K562 (cell line): ENCODE data around the gene MRPL28. TPM values are rescaled to one million over a fixed set of nuclear protein-coding genes. Genes with fewer than 3 reads are reported as not detected.

Experiments used
- ATAC-seq: fragments of 200-7000 bp; cut with Tn5 transposase; 3 replicates; pipeline ENCODE4 v1.9.1; 2020; ENCODE audit warnings: moderate library complexity
- BruUV-seq: library from RNA; stranded (reverse); fragments of 400-500 nt; replicated peaks from 2 replicates; lab custom pipeline; 2021; lab: Mats Ljungman, UMichigan
- CTCF ChIA-PET: fragments of 300-600 bp; formaldehyde crosslinking; extraction: SDS; loops from one replicate; lab custom pipeline; 2021; ENCODE audit warnings: low intra/inter-chr PET ratio; lab: Yijun Ruan, JAX
- POLR2A ChIA-PET: fragments of 300-600, 350-650 bp; sonication (Branson Sonifier 250); formaldehyde crosslinking; extraction: SDS; loops from one replicate; lab custom pipeline; 2021; ENCODE audit warnings: antibody characterized with exemption, inconsistent platforms; lab: Yijun Ruan, JAX
- DNase-seq, 4 experiments: peaks; one replicate each; pipeline versions ENCODE4 v3.0.0 to v3.0.0-alpha.2; 2011 to 2018; ENCODE audit warnings: low spot score in 3 of 4, mixed read lengths in 3 of 4; ENCODE audit errors: extremely low read depth in 1 of 4
- FAIRE-seq: peaks from 2 replicates; lab custom pipeline; 2011; peaks lifted over from hg19 to GRCh38; lab: Jason Lieb, UNC
- H2AFZ ChIP-seq: 2 replicates; pipeline ENCODE4 v1.6.0; 2011; ENCODE audit warnings: low read depth, low read length, control low read depth, inconsistent platforms
- H3K27ac ChIP-seq: fragments of 200-600 bp; 3 replicates; pipeline ENCODE4 v1.8.0; 2011; ENCODE audit warnings: low read depth, mild to moderate bottlenecking, control low read depth, inconsistent platforms, low read length, moderate library complexity, mixed read lengths; ENCODE audit errors: extremely low read depth
- H3K27me3 ChIP-seq, 2 experiments: fragments of 300-600 bp in 1 of 2; 2 replicates in 1 of 2; 3 replicates in 1 of 2; pipeline versions ENCODE4 v1.6.0 to v1.8.0; 2011; ENCODE audit warnings: inconsistent platforms in 2 of 2, low read length in 2 of 2, mild to moderate bottlenecking in 1 of 2, mixed read lengths in 1 of 2, moderate library complexity in 1 of 2; ENCODE audit not compliant: control insufficient read depth in 2 of 2, insufficient read depth in 2 of 2
- H3K36me3 ChIP-seq: fragments of 300-600 bp; 3 replicates; pipeline ENCODE4 v1.8.0; 2011; ENCODE audit warnings: mild to moderate bottlenecking, low read length, inconsistent platforms; ENCODE audit not compliant: control insufficient read depth, insufficient read depth
- H3K4me1 ChIP-seq, 2 experiments: fragments of 200-600 bp in 1 of 2; replicated peaks in 1 of 2; 2 replicates in 1 of 2; 3 replicates in 1 of 2; pipeline versions ENCODE4 v1.5.1 to v1.8.0; 2011; ENCODE audit warnings: inconsistent platforms in 2 of 2, low read length in 2 of 2, mild to moderate bottlenecking in 1 of 2, mixed read lengths in 1 of 2, moderate library complexity in 1 of 2; ENCODE audit not compliant: control insufficient read depth in 2 of 2, insufficient read depth in 2 of 2
- H3K4me2 ChIP-seq: 2 replicates; pipeline ENCODE4 v1.6.1; 2011; ENCODE audit warnings: low read length, control low read depth, inconsistent platforms, mixed read lengths; ENCODE audit not compliant: insufficient read depth
- H3K4me3 ChIP-seq: fragments of 200-600 bp; sonication (generic), shearing (Covaris generic); 2 replicates; pipeline ENCODE4 v1.5.1; 2016; ENCODE audit warnings: control low read depth, inconsistent platforms
- H3K79me2 ChIP-seq: fragments of 200-600 bp; 3 replicates; pipeline ENCODE4 v1.8.0; 2011; ENCODE audit warnings: low read length, inconsistent platforms; ENCODE audit not compliant: control insufficient read depth, insufficient read depth
- H3K9ac ChIP-seq, 2 experiments: 2 replicates each; pipeline versions ENCODE4 v1.6.0 to v1.6.1; 2011; ENCODE audit warnings: low read depth in 2 of 2, low read length in 2 of 2, control low read depth in 1 of 2, inconsistent platforms in 1 of 2, mild to moderate bottlenecking in 1 of 2, mixed read lengths in 1 of 2; ENCODE audit not compliant: insufficient read depth in 1 of 2
- H3K9me1 ChIP-seq: one replicate; pipeline ENCODE4 v1.6.0; 2011; ENCODE audit warnings: inconsistent platforms, mild to moderate bottlenecking, low read length, moderate library complexity; ENCODE audit not compliant: control insufficient read depth, insufficient read depth
- H3K9me3 ChIP-seq: replicated peaks from 2 replicates; pipeline ENCODE4 v1.5.1; 2011; ENCODE audit warnings: low read depth, low read length, inconsistent platforms; ENCODE audit not compliant: control insufficient read depth, insufficient read depth
- H4K20me1 ChIP-seq: replicated peaks from 2 replicates; pipeline ENCODE4 v1.6.1; 2011; ENCODE audit warnings: low read length, inconsistent platforms, mixed read lengths; ENCODE audit not compliant: control insufficient read depth, insufficient read depth
- ATF1 ChIP-seq, 2 experiments: fragments of 450-650 bp in 1 of 2; IDR thresholded peaks; 2 replicates each; pipeline ENCODE4 v1.6.1; 2016; ENCODE audit warnings: missing compliant biosample characterization in 1 of 2, missing genetic modification characterization in 1 of 2
- BRCA1 ChIP-seq, 2 experiments: fragments of 450-650 bp in 1 of 2; sonication (generic) in 1 of 2; formaldehyde crosslinking in 1 of 2; IDR thresholded peaks; 2 replicates each; pipeline versions ENCODE4 v1.5.0 to v1.6.1; 2017 to 2020; ENCODE audit warnings: mild to moderate bottlenecking in 1 of 2, missing genetic modification reagents in 1 of 2
- CBX1 ChIP-seq: sonication (generic); IDR thresholded peaks from 2 replicates; pipeline ENCODE4 v1.6.1; 2016; ENCODE audit warnings: antibody characterized with exemption, low read depth, mild to moderate bottlenecking
- MLLT1 ChIP-seq, 2 experiments: fragments of 450-650 bp; IDR thresholded peaks; 2 replicates each; pipeline ENCODE4 v1.6.1; 2016
- NR2F6 ChIP-seq: fragments of 450-650 bp; formaldehyde crosslinking; IDR thresholded peaks from 2 replicates; pipeline ENCODE4 v1.4.0; 2020; ENCODE audit warnings: mild to moderate bottlenecking
- POLR3G ChIP-seq: IDR thresholded peaks from 2 replicates; pipeline ENCODE4 v1.6.1; 2011; ENCODE audit not compliant: insufficient read length, insufficient replicate concordance; ENCODE audit errors: extremely low read depth
- SMAD1 ChIP-seq: fragments of 150-350 bp; IDR thresholded peaks from 2 replicates; pipeline ENCODE4 v1.6.1; 2014; ENCODE audit warnings: low read length, low read depth; ENCODE audit not compliant: partially characterized antibody
- ZBTB1 ChIP-seq: sonication (generic); formaldehyde crosslinking; IDR thresholded peaks from 2 replicates; pipeline ENCODE4 v1.8.1; 2023; ENCODE audit warnings: missing genetic modification reagents, low read depth, mild to moderate bottlenecking, borderline replicate concordance
- WGBS: fragments of 100-300 bp; shearing (Covaris generic); methylation state at CpG from one replicate; pipeline ENCODE4 v1.1.6; 2016; ENCODE audit warnings: low coverage, mixed read lengths; ENCODE audit not compliant: insufficient coverage; ENCODE audit errors: missing lambda C conversion rate; 5-methylcytosine and 5-hydroxymethylcytosine counted together
- in situ Hi-C: fragments of 300-500 bp; cut with MboI; formaldehyde crosslinking; loops from 4 replicates; pipeline ENCODE4 v1.15.0; 2018; ENCODE audit warnings: inconsistent platforms, mixed read lengths
- intact Hi-C: fragments of 100-400 bp; cut with micrococcal nuclease; formaldehyde crosslinking; loops from 2 replicates; pipeline ENCODE4 v1.14.2; 2022
- polyA plus RNA-seq, 8 experiments: library from polyadenylated mRNA; depleted of rRNA in 4 of 8; stranded (reverse) in 5 of 8; unstranded in 3 of 8; fragments of >200 nt; fragmentation: Nextera tagmentation in 2 of 8; fragmentation: Illumina TruSeq in 1 of 8; extraction: Ambion mirVana in 2 of 8; extraction: Trizol in 1 of 8; gene quantifications; 2 replicates each; pipeline versions ENCODE4 v1.2.1 to v1.2.3, GENCODE V29; 2011 to 2014; ENCODE audit warnings: inconsistent platforms in 1 of 8, missing spikeins in 1 of 8
- total RNA-seq, 7 experiments: library from RNA; depleted of rRNA in 6 of 7; stranded (reverse); fragments of >200 nt in 6 of 7; fragmentation: Illumina TruSeq in 2 of 7; extraction: Trizol in 2 of 7; gene quantifications; 2 replicates each; pipeline versions ENCODE4 v1.2.1 to v1.2.3, GENCODE V29; 2011 to 2021; ENCODE audit warnings: low replicate concordance in 1 of 7
- TF ChIP-seq, protein P1 (sequence below): fragments of 250-450 bp; sonication (Bioruptor Pico); IDR thresholded peaks from 2 replicates; pipeline ENCODE4 v1.5.1; 2021; ENCODE audit warnings: mild to moderate bottlenecking
- TF ChIP-seq, protein P2 (sequence below), 2 experiments: fragments of 200-800 bp in 1 of 2; sonication (Bioruptor generic) in 1 of 2; sonication (generic) in 1 of 2; formaldehyde crosslinking in 1 of 2; IDR thresholded peaks in 1 of 2; conservative IDR thresholded peaks in 1 of 2; 2 replicates each; pipeline versions ENCODE4 v1.5.0 to v1.6.1; 2016 to 2020; ENCODE audit warnings: missing compliant biosample characterization in 1 of 2, missing genetic modification characterization in 1 of 2, missing genetic modification reagents in 1 of 2
- TF ChIP-seq, protein P3 (sequence below): fragments of 250-450 bp; sonication (Bioruptor Pico); IDR thresholded peaks from 2 replicates; pipeline ENCODE4 v1.9.0; 2021; ENCODE audit warnings: mild to moderate bottlenecking, inconsistent platforms

Gene MRPL28
- total and polyA plus RNA-seq, 9 of the 15 experiments (the other 6 are each of a cell fraction or from before 2014, with no cell fraction given): 2.5 to 323 (median 175) TPM

DNA sequence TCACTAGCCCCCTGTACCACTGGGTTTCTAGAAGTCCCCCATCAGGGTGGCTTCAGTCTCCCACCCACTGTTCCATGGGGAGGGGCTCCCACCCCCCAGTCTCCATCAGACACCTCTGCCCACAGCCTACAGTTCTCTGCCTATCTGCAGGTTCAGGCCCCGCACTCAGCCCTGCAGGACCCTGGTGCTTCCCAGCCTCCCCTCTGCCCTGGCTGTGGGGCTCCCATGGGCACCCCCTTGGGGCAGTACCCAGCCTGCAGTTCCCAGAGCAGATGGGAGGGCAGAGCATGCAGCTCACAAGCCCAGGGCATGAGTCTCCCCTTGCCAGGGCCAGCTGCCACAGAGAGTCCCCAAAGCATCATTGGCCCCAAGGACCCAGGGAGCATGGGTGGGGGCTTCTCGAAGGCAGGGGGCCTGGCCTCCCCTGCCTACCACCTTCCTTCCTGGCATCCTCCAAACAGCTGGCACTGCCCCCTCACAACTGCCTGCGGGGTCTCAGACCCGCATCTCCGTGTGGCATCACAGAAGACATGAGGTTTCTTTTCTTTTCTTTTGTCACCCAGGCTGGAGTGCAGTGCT lies 2.8 kb upstream of the MRPL28 start:
- intact Hi-C loops: no loop called here
- TF ChIP-seq POLR3G (no peak), ATF1 (CRISPR knock-in tag; IDR thresholded peaks at IDR 0.05) (no peak), ATF1 (tag; IDR thresholded peaks at IDR 0.05) (no peak), ZBTB1 (CRISPR knock-in tag) (no peak), BRCA1 (IDR thresholded peaks at IDR 0.05) (no peak), BRCA1 (CRISPR knock-in tag; IDR thresholded peaks at IDR 0.05) (no peak), MLLT1 (IDR thresholded peaks at IDR 0.05) (no peak), SMAD1 (no peak), NR2F6 (CRISPR knock-in tag) (no peak), CBX1 (no peak)
- TF ChIP-seq, protein P1, sequence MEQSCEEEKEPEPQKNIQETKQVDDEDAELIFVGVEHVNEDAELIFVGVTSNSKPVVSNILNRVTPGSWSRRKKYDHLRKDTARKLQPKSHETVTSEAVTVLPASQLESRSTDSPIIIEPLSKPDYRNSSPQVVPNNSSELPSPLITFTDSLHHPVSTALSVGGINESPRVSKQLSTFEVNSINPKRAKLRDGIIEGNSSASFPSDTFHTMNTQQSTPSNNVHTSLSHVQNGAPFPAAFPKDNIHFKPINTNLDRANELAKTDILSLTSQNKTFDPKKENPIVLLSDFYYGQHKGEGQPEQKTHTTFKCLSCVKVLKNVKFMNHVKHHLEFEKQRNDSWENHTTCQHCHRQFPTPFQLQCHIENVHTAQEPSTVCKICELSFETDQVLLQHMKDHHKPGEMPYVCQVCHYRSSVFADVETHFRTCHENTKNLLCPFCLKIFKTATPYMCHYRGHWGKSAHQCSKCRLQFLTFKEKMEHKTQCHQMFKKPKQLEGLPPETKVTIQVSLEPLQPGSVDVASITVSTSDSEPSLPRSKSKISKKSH (CRISPR knock-in tag): no peak
- TF ChIP-seq, protein P2, sequence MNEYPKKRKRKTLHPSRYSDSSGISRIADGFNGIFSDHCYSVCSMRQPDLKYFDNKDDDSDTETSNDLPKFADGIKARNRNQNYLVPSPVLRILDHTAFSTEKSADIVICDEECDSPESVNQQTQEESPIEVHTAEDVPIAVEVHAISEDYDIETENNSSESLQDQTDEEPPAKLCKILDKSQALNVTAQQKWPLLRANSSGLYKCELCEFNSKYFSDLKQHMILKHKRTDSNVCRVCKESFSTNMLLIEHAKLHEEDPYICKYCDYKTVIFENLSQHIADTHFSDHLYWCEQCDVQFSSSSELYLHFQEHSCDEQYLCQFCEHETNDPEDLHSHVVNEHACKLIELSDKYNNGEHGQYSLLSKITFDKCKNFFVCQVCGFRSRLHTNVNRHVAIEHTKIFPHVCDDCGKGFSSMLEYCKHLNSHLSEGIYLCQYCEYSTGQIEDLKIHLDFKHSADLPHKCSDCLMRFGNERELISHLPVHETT (CRISPR knock-in tag; conservative IDR thresholded peaks at IDR 0.05 in 1 of 2, IDR thresholded peaks at IDR 0.05 in 1 of 2): no peak
- TF ChIP-seq, protein P3, sequence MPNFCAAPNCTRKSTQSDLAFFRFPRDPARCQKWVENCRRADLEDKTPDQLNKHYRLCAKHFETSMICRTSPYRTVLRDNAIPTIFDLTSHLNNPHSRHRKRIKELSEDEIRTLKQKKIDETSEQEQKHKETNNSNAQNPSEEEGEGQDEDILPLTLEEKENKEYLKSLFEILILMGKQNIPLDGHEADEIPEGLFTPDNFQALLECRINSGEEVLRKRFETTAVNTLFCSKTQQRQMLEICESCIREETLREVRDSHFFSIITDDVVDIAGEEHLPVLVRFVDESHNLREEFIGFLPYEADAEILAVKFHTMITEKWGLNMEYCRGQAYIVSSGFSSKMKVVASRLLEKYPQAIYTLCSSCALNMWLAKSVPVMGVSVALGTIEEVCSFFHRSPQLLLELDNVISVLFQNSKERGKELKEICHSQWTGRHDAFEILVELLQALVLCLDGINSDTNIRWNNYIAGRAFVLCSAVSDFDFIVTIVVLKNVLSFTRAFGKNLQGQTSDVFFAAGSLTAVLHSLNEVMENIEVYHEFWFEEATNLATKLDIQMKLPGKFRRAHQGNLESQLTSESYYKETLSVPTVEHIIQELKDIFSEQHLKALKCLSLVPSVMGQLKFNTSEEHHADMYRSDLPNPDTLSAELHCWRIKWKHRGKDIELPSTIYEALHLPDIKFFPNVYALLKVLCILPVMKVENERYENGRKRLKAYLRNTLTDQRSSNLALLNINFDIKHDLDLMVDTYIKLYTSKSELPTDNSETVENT: no peak

More for the DNA sequence above, 2.8 kb upstream of the MRPL28 start:
- POLR2A ChIA-PET: no interaction called here
- Histone ChIP-seq H3K9me1 (peaks cover 5% of the 10 kb centered on the region), H3K4me3 (no peak overlapping the region), H4K20me1 (no peaks in the 10 kb centered on the region), H3K36me3 (peaks cover 76% of the 10 kb centered on the region; the same call in 2 of the 3 replicates), H3K79me2 (peaks cover 13% of the 10 kb centered on the region), H3K4me1 (peaks cover 9 to 61% of the 10 kb centered on the region in 2 experiments), H3K9ac (no peak overlapping the region), H3K9me3 (no peaks in the 10 kb centered on the region), H3K4me2 (no peak overlapping the region), H2AFZ (no peak overlapping the region), H3K27ac (no peak overlapping the region), H3K27me3 (no peaks in the 10 kb centered on the region)
- WGBS: 72% methylated on average over 4 of the region's 5 CpGs
- FAIRE-seq (no peak), ATAC-seq (no peak), DNase-seq (no peak)
- BruUV-seq: no TSS peak
- CTCF ChIA-PET: no interaction called here
- in situ Hi-C loops: no loop called here
